Hepatocyte (in vitro differentiated cells): Measurements from ENCODE around the gene FBXO3.

Experiments
- CTCF ChIP-seq: fragments of 200-600 bp; sonication (generic); IDR thresholded peaks from 2 replicates; pipeline ENCODE4 v1.5.1; 2016; ENCODE audit warnings: antibody characterized with exemption, mild to moderate bottlenecking; ENCODE audit not compliant: poor library complexity
- EZH2phosphoT487 ChIP-seq: fragments of 200-600 bp; sonication (generic); IDR thresholded peaks from one replicate; pipeline ENCODE4 v1.6.1; 2018; ENCODE audit warnings: antibody characterized with exemption, mild to moderate bottlenecking, low read depth, moderate library complexity; ENCODE audit not compliant: unreplicated experiment, severe bottlenecking

- TF ChIP-seq CTCF (no peak), EZH2phosphoT487 (no peak)
These were observed 60.4 kb downstream of the FBXO3 start for GRCh38 chr11:33713856-33714398.
